Tibial nerve (tissue), 3 donors: ENCODE data around the gene FOXD4L3.
"Not testable (repeated sequence)": the region's sequence is repeated elsewhere in the genome, so short reads cannot be mapped to it uniquely, and the experiment has no call there.

Experiments used
- POLR2A ChIP-seq, 2 donors: fragments of 450-650 bp; IDR thresholded peaks; one replicate each; pipeline ENCODE4 v1.6.1; 2017; ENCODE audit warnings: antibody characterized with exemption in 2 of 2, mild to moderate bottlenecking in 2 of 2, moderate library complexity in 2 of 2
- TF ChIP-seq, protein P1 (sequence below), 5 experiments: fragments of 200-600 bp in 3 of 5; fragments of 450-650 bp in 2 of 5; sonication (generic) in 3 of 5; IDR thresholded peaks; one replicate each; pipeline ENCODE4 v1.5.1; 2016 to 2019; ENCODE audit warnings: antibody characterized with exemption in 5 of 5, mild to moderate bottlenecking in 3 of 5, moderate library complexity in 2 of 5

DNA sequence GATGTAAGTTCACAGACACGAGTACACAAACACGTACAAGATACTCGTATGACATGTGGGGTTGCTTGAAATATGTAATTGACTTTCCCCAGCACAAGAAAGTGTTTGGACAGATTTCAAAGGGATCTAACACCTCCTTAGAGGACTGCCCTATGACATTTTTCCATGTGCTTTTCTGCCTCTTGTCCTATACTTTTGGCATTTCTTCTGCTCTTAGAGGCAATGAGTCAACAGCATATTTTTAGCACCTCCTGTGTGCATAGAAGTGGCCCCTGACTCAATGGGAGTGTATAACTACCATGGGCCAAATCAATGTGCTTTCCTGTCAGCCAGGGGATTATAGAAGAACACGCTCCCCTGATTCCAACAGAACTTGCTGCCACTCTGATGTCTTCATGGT lies 49.0 kb downstream of the FOXD4L3 start:
- TF ChIP-seq, protein P1, sequence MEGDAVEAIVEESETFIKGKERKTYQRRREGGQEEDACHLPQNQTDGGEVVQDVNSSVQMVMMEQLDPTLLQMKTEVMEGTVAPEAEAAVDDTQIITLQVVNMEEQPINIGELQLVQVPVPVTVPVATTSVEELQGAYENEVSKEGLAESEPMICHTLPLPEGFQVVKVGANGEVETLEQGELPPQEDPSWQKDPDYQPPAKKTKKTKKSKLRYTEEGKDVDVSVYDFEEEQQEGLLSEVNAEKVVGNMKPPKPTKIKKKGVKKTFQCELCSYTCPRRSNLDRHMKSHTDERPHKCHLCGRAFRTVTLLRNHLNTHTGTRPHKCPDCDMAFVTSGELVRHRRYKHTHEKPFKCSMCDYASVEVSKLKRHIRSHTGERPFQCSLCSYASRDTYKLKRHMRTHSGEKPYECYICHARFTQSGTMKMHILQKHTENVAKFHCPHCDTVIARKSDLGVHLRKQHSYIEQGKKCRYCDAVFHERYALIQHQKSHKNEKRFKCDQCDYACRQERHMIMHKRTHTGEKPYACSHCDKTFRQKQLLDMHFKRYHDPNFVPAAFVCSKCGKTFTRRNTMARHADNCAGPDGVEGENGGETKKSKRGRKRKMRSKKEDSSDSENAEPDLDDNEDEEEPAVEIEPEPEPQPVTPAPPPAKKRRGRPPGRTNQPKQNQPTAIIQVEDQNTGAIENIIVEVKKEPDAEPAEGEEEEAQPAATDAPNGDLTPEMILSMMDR (IDR thresholded peaks at IDR 0.05), result not testable (repeated sequence)
- TF ChIP-seq POLR2A (IDR thresholded peaks at IDR 0.05), result not testable (repeated sequence)
